Measurements from ENCODE around the gene TOP2B. TPM values are rescaled to one million over a fixed set of nuclear protein-coding genes. Genes with fewer than 3 reads are reported as not detected.
A peak's percentile ranks its signal among the peaks of the same experiment; 100 is the strongest.

The TOP2B gene
- total and polyA plus RNA-seq, 9 of the 15 experiments (the other 6 are each of a cell fraction or from before 2014, with no cell fraction given) = 45.3 to 186 (median 134) TPM

DNA sequence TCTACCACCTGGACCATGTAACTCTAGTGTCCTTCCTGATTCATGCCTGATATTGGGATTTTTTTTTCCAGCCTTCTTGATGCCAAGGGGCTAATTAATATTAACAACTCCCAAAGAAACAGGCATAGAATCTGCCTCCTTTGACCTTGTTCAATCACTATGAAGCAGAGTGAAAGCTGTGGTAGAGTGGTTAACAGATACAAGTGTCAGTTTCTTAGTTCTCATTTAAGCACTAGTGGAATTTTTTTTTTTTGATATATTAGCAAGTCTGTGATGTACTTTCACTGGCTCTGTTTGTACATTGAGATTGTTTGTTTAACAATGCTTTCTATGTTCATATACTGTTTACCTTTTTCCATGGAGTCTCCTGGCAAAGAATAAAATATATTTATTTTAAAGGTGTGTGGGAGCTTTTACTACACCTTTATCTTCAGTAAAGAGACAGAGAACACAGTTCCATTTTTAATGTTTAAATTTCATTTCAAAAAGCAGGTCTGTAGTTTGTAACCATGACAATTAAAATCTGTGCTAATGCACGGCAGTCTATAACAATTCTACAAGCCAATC lies 67.1 kb downstream of the TOP2B start:
- POLR2A ChIA-PET = no interaction called here
- no peak overlapping the region for H3K4me2 ChIP-seq (ENCODE audit: insufficient read depth, low read length)
- H3K4me3 ChIP-seq = no peak overlapping the region
- H4K20me1 ChIP-seq (replicated peaks; ENCODE audit: control insufficient read depth, insufficient read depth, low read length) = no peaks in the 10 kb centered on the region
- H3K9ac ChIP-seq (ENCODE audit: insufficient read depth in 1 of 2, low read depth in 2 of 2, low read length in 2 of 2) = no peak overlapping the region
- BruUV-seq (replicated peaks) = no TSS peak
- ATAC-seq (no peak), DNase-seq (ENCODE audit: extremely low read depth in 1 of 4, low spot score in 3 of 4) (no peak), FAIRE-seq (no peak)
- H3K79me2 ChIP-seq (ENCODE audit: control insufficient read depth, insufficient read depth, low read length) = no peaks in the 10 kb centered on the region
- no peak overlapping the region for H2AFZ ChIP-seq (ENCODE audit: low read depth, low read length)
- TF ChIP-seq MTA3 (IDR thresholded peaks at IDR 0.05; ENCODE audit: borderline replicate concordance) = no peak
- CTCF ChIA-PET (ENCODE audit: low intra/inter-chr PET ratio) = no interaction called here
- H3K9me1 ChIP-seq (ENCODE audit: control insufficient read depth, insufficient read depth, low read length) = no peaks in the 10 kb centered on the region
- no peak overlapping the region for H3K27ac ChIP-seq (ENCODE audit: extremely low read depth, low read depth, low read length)
- no peaks in the 10 kb centered on the region for H3K9me3 ChIP-seq (replicated peaks; ENCODE audit: control insufficient read depth, insufficient read depth, low read depth, low read length)
- WGBS (ENCODE audit: insufficient coverage, low coverage, missing lambda C conversion rate) = 88% methylated on average over 1 of the region's 1 CpG
- intact Hi-C loops (cut with micrococcal nuclease) = no loop called here
- peaks cover 45% of the 10 kb centered on the region; the same call in 2 of the 3 replicates for H3K36me3 ChIP-seq (ENCODE audit: control insufficient read depth, insufficient read depth, low read length)
- no peaks in the 10 kb centered on the region for H3K27me3 ChIP-seq (ENCODE audit: control insufficient read depth in 2 of 2, insufficient read depth in 2 of 2, low read length in 2 of 2)
- in situ Hi-C loops (cut with MboI) = no loop called here
- peaks cover 0 to 4% of the 10 kb centered on the region in 2 experiments; a peak in 2 of 5 replicates for H3K4me1 ChIP-seq (replicated peaks in 1 of 2; ENCODE audit: control insufficient read depth in 2 of 2, insufficient read depth in 2 of 2, low read length in 2 of 2)

DNA sequence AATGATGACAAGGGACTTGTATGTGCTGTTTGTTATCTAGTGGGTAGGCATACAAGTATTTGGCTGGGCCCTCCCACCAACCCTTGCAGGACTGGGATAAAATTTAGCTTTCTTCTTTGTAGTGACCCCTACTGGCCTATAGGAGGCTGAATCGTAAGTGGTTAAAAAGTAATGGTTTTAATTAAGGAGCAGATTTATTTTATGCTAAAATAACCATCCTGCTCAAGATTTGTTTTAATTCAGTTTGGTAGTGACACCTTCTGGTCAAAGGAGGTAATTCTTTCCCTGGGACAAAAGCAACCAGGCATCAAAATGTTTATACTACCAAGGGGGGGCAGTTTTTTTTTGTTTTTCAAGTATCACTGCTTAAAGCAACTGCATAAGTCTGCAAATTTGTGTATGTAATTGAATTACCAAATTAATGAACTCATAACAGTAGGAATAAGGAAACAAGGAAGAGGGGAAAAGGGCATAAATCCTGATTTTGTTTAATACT lies 70.7 kb downstream of the TOP2B start:
- Histone ChIP-seq H2AFZ (ENCODE audit: low read depth, low read length) (no peak overlapping the region), H3K79me2 (ENCODE audit: control insufficient read depth, insufficient read depth, low read length) (no peaks in the 10 kb centered on the region), H3K9ac (ENCODE audit: insufficient read depth in 1 of 2, low read depth in 2 of 2, low read length in 2 of 2) (no peak overlapping the region), H3K9me3 (replicated peaks; ENCODE audit: control insufficient read depth, insufficient read depth, low read depth, low read length) (no peaks in the 10 kb centered on the region), H3K4me3 (no peak overlapping the region), H3K4me1 (replicated peaks in 1 of 2; ENCODE audit: control insufficient read depth in 2 of 2, insufficient read depth in 2 of 2, low read length in 2 of 2) (peaks cover 0 to 18% of the 10 kb centered on the region in 2 experiments; a peak in 2 of 5 replicates), H3K9me1 (ENCODE audit: control insufficient read depth, insufficient read depth, low read length) (no peaks in the 10 kb centered on the region), H3K27me3 (ENCODE audit: control insufficient read depth in 2 of 2, insufficient read depth in 2 of 2, low read length in 2 of 2) (no peaks in the 10 kb centered on the region), H3K36me3 (ENCODE audit: control insufficient read depth, insufficient read depth, low read length) (peaks cover 18% of the 10 kb centered on the region; the same call in 1 of the 3 replicates), H4K20me1 (replicated peaks; ENCODE audit: control insufficient read depth, insufficient read depth, low read length) (no peaks in the 10 kb centered on the region), H3K4me2 (ENCODE audit: insufficient read depth, low read length) (no peak overlapping the region), H3K27ac (ENCODE audit: extremely low read depth, low read depth, low read length) (no peak overlapping the region)
- DNase-seq (ENCODE audit: extremely low read depth in 1 of 4, low spot score in 3 of 4) (peak; percentile 35 to 68 (median 63)), ATAC-seq (peak; percentile 69), FAIRE-seq (peak; percentile 81)
- intact Hi-C loops (cut with micrococcal nuclease) (loop anchor here (2.0 to 5.0 kb wide), 2 partner anchors 632 to 913 kb away; no protein-coding TSS in a partner anchor), in situ Hi-C loops (cut with MboI) (no loop called here)
- POLR2A ChIA-PET = interaction anchor here (1.0 kb wide), 1 partner anchor 8 kb away, joined by 3 read pairs; no protein-coding TSS in a partner anchor
- no TSS peak for BruUV-seq (replicated peaks)
- WGBS (ENCODE audit: insufficient coverage, low coverage, missing lambda C conversion rate) = 0% methylated on average over 1 of the region's 1 CpG
- CTCF ChIA-PET (ENCODE audit: low intra/inter-chr PET ratio) = interaction anchor here (0.7 to 1.4 kb wide), 4 partner anchors 61 to 914 kb away, joined by 3 to 5 read pairs (median 4); no protein-coding TSS in a partner anchor
- TF ChIP-seq, protein P1, sequence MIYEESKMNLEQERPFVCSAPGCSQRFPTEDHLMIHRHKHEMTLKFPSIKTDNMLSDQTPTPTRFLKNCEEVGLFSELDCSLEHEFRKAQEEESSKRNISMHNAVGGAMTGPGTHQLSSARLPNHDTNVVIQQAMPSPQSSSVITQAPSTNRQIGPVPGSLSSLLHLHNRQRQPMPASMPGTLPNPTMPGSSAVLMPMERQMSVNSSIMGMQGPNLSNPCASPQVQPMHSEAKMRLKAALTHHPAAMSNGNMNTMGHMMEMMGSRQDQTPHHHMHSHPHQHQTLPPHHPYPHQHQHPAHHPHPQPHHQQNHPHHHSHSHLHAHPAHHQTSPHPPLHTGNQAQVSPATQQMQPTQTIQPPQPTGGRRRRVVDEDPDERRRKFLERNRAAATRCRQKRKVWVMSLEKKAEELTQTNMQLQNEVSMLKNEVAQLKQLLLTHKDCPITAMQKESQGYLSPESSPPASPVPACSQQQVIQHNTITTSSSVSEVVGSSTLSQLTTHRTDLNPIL (CRISPR knock-in tag; IDR thresholded peaks at IDR 0.05) = no peak
- no peak for TF ChIP-seq ZBTB1 (CRISPR knock-in tag; IDR thresholded peaks at IDR 0.05; ENCODE audit: borderline replicate concordance, low read depth)
- TF ChIP-seq KLF16 (IDR thresholded peaks at IDR 0.05) = 0 out of 2 replicates have a peak, but pooled peaks have one; percentile 9
- TF ChIP-seq RAD21 (CRISPR knock-in tag; conservative IDR thresholded peaks at IDR 0.05 in 1 of 2, IDR thresholded peaks at IDR 0.05 in 1 of 2) = peak; percentile 61 to 66
- TF ChIP-seq ZNF384 (IDR thresholded peaks at IDR 0.05; ENCODE audit: low read depth, low read length) = 0 out of 2 replicates have a peak, but pooled peaks have one; percentile 45
- peak; percentile 19; the same call in 1 of the 2 replicates for TF ChIP-seq SMC3 (conservative IDR thresholded peaks at IDR 0.05; ENCODE audit: insufficient read depth, low read depth, low read length)
- TF ChIP-seq, protein P2, sequence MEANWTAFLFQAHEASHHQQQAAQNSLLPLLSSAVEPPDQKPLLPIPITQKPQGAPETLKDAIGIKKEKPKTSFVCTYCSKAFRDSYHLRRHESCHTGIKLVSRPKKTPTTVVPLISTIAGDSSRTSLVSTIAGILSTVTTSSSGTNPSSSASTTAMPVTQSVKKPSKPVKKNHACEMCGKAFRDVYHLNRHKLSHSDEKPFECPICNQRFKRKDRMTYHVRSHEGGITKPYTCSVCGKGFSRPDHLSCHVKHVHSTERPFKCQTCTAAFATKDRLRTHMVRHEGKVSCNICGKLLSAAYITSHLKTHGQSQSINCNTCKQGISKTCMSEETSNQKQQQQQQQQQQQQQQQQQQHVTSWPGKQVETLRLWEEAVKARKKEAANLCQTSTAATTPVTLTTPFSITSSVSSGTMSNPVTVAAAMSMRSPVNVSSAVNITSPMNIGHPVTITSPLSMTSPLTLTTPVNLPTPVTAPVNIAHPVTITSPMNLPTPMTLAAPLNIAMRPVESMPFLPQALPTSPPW (CRISPR knock-in tag; IDR thresholded peaks at IDR 0.05) = peak; percentile 55
